Myocyte (in vitro differentiated cells): ENCODE measurements around the gene TEX36. TPM values are rescaled to one million over a fixed set of nuclear protein-coding genes. Genes with fewer than 3 reads are reported as not detected.
A peak's percentile ranks its signal among the peaks of the same experiment; 100 is the strongest.
"Not testable (repeated sequence)": the region's sequence is repeated elsewhere in the genome, so short reads cannot be mapped to it uniquely, and the experiment has no call there.

Experiments
- DNase-seq: peaks from one replicate; pipeline ENCODE4 v3.0.0-alpha.2; 2012; ENCODE audit warnings: low read depth
- total RNA-seq: library from RNA; depleted of rRNA; stranded (reverse); fragments of >200 nt; gene quantifications from 2 replicates; pipeline ENCODE4 v1.2.3, GENCODE V29; 2014

TEX36 gene
- total RNA-seq, 1 donor from 2014 or later = not detected

DNA sequence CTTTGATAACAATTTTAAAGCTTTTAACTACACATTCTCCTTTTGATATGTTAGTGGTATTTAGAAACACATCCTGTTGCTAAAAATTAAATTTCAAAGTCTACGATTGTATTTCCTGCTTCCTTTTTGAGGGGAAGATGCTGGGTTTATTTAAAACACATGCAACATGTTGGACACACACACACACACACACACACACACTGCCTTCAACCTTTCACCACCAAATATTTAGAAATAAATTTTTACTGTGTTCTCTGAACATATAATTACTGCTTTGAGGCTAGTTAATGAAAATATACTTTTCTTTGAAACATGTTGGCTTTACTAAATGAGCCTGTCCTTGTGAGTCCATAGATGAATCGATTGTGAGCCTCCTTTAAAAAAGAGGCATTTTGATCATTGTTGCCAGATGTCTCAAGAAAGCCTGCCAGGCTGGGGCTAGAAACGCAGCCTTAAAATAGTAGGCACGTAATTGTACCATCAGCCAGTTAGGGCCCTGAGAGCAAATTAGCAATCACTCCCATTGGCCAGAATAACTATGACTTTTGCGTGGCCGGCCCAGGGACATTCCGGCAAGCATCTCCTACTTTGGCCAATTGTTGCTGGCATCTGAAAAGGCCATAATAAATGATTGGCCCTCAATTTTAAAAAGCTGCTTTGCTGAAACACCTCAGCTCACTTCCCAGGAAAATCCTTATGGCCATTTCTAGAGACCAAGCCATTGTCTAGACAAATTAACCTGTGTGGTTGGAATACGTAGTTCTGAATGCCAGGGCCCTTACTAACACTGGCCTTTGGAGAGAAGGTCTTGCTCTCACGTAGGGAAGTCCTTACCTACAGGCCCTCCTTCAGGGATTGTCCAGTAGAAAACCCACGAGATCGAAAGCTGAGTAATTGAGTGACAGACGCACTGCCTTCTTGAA lies 9.9 kb upstream of the TEX36 start:
- no peak for DNase-seq

DNA sequence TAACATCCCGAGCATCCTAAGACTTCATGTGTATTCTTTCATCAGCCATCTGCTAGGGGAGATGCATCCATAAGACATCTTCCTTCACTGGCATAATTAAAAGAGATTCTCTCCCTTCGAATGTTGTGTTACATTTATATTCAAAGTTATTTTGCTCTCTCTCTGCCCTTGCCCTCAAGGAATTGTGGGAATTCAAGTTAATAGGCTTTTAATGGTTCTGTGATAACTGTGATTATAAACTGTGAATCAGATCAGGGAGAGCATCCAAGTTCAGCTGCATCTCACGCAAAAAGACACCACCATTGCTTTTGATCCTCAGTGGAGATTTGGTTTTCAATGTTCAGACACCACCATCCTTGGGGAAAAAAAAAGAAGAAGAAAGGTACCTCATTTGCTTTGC lies 9.2 kb upstream of the TEX36 start:
- no peak for DNase-seq

DNA sequence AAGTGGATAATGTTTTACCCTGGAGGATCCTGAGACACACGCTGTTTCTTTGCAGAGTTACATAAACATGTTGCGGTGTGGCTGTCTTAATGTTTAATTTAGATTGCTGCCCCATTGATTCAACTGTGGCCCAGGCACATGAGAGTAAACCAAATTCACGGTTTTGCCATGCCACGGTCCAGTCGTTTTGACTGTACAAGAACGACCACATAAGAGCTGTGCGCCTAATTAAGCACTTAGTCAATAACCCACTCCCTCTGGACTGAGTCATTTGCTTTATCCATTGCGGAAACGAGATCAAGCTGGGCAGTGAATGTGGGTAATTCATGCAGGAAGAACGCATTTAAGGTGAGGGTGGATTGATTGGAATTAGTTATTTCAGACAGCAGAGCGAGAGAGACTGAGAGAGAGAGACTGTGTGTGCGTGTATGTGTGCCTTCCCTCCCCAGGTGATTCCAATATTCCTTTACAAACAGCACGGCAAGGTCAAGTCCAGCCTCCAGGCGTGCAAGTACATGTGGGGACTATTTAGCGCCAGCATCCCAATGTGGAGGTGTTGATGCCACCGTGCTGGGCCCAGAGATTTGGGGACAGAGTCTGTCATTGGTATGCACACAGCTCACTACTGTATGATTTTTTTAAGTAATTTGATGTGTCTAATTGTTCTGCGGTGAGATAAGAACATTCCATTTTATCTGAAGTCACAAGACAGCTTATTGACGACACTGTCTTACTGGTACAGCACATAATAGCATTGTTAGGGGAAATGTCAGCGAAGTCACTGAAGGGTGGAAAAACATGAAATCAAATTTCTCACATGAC lies 8.4 kb upstream of the TEX36 start:
- DNase-seq = no peak

DNA sequence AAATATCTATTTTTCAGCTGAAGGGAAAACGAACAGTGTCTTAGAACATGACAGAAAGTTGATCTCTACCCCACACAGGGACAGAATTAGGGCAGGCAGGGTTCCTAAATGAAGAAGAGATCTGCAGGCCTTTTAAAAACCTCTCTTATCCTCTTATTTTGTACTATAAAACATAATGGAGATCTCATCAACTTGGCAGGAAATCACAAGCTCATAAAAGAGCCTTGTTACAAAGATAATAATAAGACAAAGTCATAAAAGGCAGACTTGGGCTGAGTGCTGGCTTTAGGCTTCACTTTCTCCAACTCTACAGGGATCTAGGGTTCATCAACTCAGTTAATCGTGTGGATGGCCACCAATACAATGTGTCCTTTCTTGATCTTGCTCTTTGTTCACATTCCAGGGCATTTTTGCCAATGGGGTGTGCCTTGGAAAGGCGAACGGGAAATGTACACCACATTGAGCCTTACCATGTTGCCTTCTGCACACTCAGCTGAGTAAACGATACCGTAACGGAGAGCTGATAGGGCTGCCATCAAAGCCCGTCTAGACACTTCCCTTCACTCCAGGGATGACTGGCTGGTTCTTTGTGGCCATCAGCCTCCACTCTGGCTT lies 7.1 kb upstream of the TEX36 start:
- no peak for DNase-seq

DNA sequence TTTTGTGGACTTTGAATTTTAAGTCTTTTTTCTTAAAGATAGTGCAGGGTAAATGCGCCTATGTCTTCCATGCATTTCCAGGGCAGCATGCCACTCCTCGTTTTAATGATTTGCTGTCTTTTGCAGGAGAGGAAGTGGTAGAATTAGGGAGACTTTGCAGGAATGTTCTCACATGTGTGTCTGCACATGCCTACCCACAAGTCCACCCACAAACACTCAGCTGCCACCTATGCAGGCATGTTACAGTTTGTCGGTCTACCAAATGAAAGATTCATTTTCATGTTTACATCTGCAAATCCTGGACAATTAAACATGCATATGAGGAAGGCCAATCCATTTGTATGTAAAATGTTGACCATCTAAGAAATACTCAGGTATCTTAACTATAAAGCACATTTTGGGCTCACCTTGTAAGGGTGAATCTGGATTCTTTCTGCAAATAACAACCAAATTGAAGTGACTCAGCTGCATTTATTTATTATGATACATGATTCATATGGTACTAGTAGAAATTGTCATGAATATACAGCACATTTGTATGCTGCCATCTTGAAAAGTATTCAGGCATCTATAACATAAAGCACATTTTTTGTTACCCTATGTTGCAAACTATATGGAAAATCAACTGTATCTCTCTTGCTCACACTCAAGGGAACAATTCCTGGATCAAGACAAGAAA lies 4.7 kb upstream of the TEX36 start:
- no peak for DNase-seq

DNA sequence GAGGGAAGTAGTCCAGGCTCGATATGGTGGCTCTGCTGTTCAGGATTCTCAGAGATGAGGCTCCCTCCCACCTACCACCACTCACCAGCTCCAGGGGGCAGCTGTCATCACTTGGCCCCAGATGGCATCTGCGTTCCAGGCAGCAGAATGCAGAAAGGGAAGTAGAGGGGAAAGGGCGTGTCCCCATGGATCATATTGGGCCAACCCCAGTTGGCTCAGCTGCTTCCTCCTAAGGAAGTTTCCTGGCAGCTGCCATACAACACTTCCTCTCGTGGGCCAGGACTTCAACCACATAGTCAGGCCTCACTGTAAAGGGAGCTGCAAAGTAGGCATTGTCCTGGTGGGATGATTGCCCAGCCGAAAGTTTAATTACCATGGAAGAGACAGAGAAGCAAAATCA lies 1.6 kb upstream of the TEX36 start:
- DNase-seq = peak; percentile 11

DNA sequence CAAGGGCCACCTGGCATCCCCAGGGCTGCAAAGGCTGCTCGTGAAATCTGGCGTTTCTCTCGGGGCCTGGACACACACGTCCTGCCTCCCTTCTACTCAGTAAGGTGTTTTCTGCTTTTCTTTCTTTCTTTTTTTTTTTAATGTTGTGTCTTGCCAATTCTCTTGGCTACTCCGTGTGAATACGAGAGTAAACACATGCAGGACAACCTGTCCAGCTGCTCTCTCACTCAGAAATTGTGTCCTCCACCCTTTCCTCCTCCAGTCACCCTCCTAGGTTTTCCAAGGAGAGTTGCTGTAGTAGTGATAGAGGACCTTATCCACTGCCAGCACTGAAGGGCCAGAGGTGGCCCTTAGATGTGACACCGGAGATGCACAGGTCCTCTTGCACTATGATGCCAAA lies 858 bp upstream of the TEX36 start:
- DNase-seq = no peak

DNA sequence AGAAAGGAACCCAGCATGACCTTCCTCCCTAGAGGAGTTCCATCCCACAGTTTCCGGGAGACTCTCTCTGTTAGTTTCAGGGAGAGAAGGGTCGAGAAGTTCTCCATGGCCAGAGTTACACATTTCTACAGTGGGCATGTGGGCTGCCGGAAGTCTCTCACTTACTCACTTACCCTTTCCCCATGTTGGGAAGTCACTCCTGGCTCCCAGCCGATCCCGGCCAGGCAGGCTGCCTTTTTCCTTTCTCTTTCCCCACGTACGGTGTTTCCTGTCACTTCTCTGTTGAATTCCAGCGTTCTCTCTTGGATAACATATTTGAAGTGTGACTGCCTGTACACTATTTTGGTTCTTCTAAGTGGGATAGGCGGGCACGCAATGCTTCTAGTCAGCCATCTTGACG lies 3.5 kb downstream of the TEX36 start:
- no peak for DNase-seq

DNA sequence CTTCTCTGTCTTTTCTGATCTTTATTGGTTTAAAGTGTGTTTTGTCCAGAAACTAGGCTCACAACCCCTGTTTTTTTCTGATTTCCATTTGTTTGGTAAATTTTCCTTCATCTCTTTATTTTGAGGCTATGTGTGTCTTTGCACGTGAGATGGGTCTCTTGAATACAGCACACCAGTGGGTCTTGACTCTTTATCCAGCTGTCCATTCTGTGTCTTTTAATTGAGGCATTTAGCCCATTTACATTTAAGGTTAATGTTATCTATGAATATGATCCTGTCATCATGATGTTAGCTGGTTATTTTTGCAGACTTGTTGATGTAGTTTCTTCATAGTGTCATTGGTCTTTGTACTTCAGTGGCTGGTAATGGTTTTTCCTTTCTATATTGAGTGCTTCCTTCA lies 10.1 kb downstream of the TEX36 start:
- no peak for DNase-seq

DNA sequence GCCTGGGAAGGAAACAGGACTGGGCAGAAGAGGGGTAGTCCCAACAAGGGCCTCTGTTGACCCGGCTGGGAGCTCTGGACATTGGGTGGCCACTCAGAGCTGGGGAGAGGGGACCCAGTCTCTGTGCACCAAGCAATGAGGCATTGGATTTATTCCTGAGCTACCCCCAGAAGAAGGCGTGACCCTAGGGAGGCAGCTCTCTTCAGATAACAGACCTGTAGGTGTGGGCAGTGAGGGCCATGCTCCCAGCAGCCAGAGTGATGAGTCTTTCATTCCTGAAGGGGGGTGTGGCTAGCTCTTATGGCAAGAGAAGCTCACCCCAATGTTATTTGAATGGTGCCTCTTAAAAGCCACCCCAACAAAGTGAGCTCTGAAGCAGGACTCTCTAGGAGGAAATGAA lies 20.4 kb downstream of the TEX36 start:
- no peak for DNase-seq

DNA sequence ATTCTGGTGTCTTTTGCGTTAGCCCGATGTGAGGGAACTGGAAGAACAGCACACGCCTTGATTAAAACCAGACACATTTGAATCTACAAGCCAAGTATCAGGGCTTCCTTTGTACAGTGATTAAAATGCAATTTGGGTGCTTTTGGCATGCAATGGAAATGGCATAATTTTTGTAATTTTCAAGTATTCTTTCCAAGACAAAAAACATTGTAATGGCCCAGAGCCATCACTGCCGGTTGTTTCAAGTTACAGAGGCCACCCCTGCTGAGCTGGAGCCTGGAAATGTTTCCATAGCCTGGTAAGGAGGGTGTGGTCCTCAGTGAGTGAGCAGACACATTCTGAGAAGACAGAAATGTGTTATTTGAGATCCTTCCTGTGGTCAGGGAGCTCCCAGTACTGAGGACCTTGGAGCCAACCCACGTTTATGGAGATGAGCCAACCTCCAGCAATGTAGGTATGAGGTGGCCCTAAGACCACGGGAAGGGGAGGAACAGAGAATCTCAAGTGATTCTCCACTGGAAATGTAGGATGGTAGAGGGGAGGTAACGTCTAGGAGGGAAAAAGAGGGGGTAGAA lies 20.9 kb downstream of the TEX36 start:
- DNase-seq = peak; percentile 68

DNA sequence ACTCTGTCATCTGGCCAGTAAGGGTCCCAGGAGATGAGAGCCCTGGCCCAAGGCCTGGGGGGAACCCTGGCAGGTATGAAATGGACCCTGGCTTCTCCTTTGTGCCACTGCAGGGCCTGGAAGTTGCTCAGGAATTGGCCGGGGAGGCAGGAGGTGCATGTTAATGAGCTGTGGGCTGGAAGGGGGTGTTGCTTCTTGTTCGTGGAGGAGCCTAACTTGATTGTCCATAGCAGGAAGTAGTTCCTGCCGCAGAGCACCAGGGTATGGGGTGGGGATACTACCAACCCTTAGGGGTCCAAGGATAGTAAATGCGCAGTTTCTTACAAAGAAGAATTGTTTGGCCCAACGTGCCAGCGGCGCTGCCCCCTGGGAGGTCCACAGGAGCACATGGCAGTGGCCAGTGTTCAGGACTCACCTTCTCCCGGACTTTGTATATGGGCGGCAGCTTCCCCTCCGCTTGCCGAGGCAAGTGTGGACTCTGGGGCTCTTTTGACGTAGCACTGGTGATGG lies 21.5 kb downstream of the TEX36 start:
- DNase-seq = no peak

DNA sequence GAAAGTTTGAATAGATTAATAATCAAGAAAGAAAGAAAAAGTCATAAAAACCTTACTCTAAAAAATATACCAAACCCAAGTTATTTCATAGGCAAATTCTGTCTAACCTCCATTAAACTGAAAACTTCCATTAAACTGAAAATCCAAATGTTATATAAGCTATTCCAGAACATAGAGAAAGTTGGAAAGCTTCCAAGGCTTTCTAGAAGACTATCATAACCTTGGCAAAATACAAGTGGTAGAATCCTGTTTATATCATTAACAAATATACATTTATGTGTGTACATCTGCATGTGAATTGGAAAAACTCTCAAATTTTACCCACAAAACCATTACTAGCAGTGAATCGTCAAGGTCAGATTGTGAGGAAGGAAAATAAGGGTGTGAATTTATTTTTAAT lies 23.9 kb downstream of the TEX36 start:
- no peak for DNase-seq

DNA sequence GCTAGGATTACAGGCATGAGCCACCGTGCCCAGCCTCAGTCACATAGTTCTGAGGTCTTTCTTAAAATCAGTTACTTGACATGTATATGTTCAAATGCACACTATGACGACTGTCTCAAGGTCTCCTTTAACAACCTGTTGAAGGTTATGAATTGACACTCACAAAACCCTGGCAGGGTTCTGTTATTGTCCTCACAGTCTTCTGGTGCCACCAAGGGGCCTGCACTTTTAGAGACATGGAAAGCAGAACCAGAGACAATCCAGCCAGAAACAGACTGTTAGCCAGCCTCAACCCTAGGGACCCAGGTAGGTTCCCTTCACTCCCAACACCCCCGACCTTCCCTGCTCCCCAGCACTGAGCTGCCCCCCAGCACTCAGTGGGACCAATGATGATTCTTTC lies 26.4 kb downstream of the TEX36 start:
- no peak for DNase-seq

DNA sequence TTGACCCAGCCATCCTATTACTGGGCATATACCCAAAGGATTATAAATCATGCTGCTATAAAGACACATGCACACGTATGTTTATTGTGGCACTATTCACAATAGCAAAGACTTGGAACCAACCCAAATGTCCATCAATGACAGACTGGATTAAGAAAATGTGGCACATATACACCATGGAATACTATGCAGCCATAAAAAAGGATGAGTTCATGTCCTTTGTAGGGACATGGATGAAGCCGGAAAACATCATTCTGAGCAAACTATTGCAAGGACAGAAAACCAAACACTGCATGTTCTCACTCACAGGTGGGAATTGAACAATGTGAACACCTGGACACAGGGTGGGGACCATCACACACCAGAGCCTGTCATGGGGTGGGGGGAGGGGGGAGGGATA lies 29.9 kb downstream of the TEX36 start:
- not testable (repeated sequence) for DNase-seq

DNA sequence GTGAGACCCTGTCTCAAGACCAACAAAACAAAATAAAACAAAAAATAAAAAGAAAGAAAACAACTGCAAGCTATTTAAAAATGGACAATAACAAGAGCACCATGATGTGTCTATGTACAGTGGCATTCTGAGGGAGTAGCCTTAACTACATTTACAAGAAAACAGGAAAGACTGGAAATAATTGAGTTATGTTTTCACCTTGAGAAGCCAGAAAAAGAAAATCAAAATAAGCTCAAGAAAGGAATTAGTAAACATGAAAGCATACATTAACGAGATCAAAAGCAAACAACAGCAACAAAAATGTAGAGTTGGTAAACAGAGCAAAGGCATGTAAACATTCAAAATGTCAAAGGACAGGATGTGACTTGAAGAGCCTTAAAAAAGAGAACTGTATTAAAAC lies 36.7 kb downstream of the TEX36 start:
- no peak for DNase-seq

DNA sequence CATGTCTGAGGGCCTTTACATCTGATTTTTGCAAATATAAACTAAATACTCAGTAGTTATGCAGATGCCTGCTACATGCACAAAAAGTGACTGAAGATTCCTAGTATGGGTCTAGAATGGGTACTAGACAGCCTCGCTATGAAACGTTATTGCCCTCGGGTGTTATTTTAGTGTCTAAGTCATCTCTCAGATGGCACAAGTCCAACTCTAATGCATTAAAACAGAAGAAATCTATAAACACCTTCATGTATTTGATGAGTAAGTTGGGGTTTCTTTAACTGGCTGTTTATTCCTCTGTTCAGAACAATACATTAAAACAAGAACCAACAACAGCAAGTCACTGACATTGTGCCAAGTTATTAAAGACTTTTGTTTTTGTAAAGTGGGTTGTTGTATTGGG lies 41.6 kb downstream of the TEX36 start:
- no peak for DNase-seq

DNA sequence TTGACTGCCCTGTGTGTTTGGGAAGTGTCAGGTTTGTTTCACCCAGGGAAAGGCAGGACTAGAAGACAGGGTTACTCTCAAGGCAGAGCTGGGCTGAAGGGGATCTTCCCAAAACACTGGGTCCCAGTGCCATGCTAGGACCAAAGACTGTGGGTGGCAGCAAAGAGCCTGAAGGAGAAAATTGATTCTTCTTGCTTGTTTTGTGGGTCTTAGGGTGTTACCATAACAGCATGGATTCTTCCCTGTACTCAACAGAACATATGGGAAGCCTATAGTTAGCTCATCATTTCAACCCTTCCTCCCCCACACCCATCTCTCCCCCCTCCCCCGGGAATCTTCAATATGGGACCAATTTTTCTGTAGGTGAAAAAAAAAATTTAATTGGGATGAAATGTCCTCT lies 42.3 kb downstream of the TEX36 start:
- no peak for DNase-seq

DNA sequence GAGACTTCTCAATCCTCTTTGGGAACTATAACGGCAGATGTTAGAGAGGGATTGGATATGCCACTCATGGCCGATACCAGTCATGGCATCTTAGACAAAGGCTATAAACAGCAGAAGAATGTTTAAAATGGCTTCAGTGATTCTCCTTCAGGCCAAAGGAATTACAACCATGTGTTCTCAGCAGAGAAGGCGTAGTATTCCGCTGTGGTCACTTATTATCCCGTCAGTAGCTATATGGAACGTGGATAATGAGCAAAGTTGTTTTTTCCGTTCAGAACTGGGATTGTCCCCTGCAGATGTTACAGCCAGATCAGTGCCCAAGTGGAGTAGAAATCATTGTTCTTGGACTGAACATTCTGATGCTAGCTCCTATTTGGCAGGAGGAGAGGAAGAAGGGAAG lies 43.1 kb downstream of the TEX36 start:
- no peak for DNase-seq

DNA sequence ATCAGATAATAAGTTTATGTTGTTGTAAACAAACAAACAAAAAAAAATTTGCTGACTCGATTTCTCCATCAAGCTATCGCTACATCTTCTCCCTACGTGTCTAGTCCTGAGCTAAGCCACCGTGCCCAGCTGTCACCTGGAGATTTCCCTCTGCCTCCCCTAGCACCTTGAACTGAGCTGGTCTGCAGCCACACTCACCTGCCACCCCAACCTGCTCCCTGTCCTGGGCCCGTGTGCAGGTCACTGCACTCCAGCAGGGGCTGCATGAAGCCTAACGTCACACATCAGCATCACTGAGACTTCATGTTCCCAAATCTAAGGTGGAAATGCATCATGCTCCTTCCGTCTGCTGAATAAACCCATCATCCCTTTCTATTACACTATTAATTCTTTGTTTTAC lies 44.4 kb downstream of the TEX36 start:
- DNase-seq = no peak

DNA sequence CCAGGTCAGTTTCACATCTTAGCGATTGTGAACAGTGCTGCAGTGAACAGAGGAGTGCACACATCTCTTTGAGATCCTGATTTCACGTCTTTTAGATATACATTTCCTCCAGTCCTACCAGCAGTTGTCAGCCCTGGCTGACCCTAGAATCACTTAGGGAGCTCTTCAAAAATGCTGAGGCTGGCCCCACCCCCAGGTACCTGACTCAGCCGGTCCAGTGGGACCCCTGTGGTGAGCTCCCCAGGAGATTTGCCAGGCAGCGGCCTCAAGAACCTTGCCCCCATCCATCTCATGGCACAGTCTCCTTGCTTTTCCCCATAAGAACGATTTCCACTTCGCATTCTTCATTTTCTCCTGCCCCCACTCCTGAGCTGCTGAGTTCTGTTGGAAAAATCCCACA lies 45.5 kb downstream of the TEX36 start:
- no peak for DNase-seq
